GM19025 (cell line): Measurements from ENCODE around the gene CD79B.

ENCODE experiments used
- ATAC-seq: cut with Tn5 transposase; IDR thresholded peaks from one replicate; pipeline ENCODE4 v1.9.1; 2021; ENCODE audit warnings: mild to moderate bottlenecking, low read depth, moderate library complexity; ENCODE audit not compliant: unreplicated experiment

The CD79B gene

DNA sequence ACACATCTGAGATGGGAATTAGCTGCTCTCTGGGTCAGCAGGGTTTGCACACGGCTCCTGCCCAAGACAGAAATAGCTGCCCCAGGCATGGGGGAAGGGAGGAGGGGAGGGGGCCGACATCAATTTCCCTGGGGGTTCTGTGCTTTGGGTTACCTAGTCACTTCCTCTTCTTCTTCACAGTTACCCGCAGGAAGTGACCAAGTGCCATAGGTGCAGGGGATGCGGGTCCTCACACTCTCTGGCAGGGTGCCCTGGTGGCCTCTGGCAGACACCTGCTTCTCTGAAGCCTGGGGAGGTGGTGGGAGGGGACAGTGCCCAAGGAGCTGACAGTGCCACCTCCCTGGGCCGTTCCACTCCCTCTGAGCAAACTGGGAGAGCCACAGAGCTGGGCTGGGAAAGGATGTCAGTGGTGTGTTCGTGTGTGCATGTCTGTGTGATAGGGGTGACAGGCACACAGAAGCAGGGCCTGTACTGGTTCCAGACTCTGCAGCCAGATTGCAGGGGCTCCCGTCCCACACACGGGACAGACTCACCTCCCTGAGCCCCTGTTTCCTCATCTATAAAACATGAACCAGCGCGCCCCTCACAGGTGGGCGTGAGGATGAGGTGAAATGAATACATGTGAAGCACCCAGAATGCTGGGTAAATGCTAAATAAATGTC is 22.4 kb upstream of the CD79B start:
- no peak for ATAC-seq

DNA sequence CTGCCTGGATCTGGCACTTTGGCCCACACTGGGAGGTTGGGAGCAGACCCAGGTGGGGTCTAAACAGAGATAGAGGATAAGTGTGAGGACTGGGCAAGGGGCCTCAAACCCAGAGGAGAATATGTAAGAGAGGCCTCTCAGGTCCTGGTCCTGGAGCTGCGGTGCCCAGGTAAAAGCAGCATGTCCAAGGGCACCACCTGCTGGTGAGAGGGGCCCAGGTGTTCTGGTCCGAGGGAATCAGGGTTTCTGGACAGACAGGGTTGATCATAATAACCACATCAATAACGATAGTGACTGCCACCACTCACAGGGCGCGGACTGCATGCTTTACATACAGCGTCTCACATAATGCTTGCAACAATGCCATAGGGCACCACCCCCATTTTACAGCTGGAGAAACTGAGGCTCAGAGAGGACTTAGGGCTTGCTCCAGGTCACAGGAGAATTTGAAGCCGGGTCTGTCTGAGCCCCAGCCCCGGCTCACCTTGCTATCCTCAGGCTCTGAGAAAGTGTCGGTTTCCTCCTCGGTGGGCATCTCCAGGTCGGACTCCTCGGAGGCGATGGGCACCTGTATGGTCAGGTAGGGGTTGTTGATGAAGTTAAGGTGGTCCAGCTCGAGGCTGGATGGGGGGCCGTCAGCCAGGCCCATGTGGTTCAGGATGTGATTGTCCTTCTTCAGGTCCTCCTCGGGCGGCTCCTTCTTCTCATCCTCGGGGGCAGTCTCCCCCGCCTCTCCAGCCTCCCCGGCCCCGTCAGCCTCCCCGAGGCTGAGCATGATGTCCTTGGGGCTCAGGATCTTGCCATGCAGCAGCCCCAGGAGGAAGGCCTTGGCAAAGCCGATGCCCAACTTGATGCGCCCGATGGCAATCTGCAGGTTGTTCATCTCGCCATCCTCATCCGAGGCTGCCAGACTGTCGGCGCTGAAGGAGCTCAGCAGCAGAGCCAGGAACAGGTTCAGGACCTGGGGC is 19.1 kb upstream of the CD79B start:
- ATAC-seq, result no peak

DNA sequence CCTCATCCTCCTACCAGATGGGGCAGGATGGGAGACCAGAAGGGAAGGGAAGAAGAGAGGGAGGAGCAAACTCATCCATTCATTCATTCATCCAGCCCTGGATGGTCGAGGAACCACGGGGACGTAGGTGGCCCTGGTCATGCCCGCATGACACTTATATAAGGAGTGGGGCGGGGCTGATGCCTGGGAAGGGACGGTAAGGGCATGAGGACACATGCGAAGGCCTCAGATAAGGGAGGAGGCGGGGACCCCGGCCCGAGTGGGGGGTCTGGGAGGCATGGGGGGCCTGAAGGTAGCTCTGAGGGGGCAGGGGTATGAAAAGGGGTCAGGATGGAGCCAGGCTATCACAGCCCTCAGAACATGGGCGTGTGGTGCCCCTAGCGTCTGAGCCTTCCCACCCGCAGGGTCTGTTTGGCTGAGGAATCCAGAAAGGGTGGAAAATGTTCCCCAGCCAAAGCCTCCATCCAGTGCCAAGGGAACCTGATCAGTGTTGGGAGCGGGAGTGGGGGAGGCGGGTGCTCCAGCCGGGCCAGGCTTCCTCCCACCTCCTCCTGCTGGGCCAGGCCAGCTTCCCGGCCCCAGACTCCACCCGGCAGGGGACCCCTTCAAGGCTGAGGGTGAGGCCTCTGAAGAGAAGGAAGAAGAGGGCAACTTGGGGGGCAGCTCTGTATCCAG is 17.6 kb upstream of the CD79B start:
- ATAC-seq, result no peak

DNA sequence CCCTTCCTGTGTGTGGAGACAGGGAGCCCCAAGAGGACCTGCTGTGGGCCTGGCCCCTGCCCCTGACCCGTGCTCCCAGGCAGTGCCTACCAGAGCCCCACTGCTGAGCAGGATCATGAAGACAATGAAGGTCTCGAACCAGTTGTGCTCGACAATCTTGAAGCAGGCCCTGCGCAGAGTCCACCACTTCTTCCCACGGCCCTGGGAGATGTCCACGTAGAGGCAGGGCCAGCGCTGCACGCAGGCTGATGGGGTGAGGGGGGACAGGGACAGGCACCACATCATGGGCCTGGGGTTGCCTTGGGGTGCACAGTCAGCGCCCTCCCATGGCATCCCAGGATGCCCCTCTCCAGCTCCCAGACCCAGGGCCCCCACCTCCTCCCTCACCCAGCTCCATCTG is 16.4 kb upstream of the CD79B start:
- no peak for ATAC-seq

DNA sequence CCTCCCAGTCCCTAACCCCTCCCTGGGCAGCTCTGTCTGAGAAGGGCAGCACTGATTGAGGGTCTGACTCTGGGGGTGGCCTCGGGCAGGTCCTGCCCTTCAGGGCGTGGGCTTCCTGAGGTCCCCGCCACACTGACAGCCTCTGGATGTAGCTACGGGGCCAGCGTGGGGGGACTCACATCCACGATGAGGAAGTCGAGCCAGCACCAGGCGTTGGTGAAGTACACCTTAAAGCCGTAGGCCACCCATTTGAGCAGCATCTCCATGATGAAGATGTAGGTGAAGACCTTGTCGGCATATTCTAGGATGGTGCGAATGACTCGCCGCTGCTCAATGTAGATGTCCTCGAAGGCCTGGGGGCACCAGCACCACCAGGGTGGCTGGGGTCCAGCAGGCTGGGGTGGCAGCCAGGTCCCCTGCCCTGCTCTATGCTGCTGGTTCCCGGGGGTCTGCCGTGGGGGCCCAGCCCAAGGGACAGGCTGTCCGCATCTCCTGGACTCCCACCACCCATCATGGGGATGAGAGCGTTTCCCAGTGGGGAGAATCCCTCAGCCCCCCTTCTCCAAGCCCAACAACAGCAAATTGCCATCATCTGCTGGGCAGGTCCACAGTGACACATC is 15.7 kb upstream of the CD79B start:
- no peak for ATAC-seq

DNA sequence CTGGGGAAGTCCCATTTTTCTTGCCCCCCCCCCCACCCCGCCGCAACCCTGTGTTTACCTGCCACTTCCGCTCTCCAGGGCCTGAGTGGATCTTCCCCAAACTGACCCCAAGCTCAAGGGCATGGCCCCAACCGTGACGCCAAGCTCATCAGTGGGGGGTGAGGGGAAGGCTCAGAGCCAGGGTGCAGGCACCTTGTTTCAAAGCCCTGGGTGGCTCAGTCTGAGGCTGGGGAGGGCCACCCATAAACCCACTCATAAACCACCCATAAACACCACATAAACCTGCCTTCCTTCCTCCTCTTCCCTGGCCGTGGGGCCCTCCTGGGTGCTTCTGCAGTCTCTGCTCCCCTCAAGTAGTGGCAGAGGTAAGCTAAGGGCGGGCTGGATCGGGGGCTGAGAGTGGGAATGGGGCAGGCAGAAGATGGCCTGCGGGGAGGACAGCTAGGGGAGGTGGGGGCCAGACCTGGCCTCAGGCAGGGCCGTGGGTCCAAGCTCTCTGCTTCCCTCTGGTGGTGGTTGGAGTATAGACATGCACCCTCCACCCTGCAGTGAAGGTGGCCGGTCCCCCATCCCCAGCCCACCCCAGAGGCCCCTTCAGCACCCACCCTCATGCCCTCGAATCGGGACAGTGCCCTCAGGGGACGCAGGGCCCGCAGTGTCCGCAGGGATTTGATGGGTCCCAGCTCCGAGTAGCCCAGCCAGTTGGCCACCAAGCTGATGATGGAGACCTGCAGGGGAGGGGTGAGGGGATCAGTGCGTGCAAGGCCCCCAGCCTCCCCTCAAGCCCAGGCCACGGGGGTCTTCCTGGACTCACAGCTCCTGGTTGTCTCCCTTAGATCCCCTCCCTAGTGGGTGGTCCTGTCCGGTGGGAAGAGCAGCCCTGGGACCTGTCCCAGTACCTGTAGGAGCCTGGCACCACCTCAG is 14.6 kb upstream of the CD79B start:
- ATAC-seq, result no peak

DNA sequence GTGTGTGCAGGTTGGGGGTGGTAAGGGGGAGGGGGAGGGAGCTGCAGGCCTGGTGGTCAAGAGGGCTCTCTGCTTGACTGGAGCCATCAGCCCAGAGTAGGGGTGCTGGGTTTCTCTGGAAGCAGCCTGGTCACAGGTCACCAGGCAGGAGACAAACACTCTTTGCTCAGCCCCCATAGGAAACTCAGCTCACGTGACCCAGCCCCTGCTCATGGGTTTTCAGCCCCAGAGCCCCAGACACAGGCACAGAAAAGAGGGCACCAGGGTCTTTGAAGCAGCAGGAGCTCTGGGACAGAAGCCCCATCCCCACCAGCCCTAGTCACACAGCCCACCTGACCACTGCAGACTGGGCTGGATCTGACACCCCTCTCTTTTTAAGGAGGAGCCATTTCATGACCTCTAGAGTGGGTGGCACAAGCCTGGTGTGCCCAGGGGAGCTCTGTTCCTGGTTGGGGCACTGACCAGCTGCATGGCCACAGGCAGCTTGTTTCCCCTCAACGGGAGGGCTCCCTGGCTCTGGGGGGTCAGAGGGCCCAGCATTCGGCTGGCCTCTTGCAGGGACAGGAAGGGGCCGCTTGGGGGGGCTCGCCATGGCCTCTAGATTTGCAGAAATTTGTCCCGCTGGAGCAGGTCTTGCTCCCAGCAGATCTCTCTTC is 13.8 kb upstream of the CD79B start:
- ATAC-seq, result no peak

DNA sequence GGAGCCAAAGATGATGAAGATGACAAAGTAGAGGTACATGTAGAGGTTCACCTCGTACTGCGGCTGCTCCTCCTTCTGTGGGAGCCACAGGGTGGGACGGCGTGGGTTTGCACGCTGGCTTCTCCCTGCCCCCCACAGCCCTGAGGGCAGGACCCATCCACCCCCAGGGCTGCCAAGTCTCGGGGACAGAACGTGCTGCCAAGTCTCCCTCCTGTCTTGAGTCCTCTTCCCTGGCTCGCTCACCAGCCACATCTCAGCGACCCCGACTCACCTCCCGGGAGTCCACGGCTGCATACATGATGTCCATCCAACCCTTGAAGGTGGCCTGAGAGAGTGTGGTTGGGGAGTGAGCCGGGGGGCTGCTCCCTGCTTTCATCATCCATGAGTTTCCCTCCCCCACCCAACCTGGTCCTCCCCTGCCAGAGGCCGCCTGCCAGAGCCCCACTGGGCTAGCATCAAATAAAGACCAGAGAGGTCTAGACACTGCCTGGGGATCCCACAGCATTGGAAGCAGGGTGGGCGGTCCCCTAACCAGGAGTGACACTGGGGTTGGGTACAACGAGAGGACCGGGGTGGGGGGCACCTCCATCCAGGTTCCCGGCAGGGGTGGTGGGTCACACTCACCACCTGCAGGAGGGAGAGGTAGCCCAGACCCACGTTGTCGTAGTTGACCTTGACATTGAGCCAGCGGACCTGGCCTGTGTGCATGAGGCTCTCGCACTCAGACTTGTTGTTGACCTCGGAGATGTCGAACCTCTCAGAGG is 12.8 kb upstream of the CD79B start:
- no peak for ATAC-seq

DNA sequence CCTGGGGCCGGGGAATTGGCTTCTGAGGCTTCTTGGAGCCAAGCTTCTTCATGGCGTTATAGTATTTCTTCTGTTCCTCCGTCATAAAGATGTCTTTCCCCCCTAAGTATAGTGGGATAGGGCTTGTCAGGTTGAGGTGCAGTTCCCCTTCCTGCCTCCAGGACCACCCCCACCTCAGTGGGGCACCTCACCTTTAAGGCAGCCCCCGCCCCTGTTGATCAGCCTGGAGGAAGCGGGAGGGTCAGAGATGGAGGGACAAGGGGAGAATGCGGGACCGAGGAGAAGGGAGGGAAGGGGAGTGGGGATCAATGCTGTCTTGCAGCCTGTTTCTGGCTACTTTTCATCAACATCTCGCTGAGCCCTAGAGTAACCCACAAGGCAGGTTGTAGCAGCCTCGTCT is 11.6 kb upstream of the CD79B start:
- no peak for ATAC-seq

DNA sequence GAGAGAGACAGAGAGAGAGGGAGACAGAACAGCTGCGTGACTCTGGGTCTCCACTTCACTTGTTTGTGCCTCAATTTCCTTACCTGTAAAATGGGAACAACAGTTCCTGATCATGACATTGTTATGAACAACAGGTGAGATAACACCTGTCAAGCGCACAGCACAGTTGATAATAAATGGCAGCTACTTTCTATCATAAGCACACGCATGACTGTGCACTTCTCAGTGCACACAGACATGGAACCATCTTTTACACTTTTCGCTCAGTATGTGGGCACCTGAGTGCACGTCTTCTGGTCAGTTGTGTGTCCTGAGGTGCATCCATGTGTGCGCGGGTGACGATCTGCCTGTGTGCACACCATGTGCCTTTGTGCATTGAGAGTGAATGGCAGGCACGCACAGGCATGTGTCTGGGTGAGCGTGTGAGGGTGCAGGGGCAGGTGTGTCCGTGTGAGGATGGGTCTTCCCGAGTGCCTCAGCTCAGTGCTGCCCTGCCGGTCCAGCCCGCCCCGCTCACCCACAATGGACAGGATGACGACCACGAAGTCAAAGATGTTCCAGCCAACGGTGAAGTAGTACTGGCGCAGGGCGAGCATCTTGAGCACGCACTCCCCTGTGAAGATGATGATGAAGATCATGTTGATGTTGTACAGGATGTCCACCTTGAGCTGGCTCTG is 10.3 kb upstream of the CD79B start:
- no peak for ATAC-seq

DNA sequence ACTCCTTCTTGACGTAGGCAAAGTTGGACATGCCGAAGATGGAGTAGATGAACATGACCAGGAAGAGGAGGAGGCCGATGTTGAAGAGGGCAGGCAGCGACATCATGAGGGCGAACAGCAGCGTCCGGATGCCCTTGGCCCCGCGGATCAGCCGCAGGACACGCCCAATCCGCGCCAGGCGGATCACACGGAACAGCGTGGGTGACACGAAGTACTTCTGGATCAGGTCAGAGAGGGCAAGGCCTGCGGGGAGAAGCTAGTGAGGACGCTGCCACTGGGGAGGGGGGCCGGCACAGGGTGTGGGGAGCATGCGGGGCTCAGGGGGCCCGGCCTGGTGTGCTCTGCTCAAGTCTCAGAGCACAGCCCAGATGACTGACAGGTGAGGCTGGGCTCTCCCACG is 9.6 kb upstream of the CD79B start:
- ATAC-seq, result no peak

DNA sequence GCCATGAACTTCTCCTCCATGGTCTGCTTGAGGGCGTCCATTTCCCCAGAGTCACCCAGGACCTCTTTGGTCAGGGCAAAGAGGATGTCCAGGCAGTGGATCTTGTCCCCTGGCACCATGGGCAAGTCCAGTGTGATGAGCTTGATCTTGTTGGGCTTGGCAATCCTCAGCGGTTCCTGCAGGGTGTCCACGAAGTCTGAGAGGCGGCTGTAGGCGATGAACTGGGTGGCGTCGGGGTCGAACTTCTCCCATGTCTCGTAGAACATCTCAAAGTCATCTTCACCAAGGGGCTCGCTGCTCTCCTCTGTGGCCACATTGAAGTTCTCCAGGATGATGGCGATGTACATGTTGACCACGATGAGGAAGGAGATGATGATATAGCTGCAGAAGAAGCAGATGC is 9.0 kb upstream of the CD79B start:
- ATAC-seq, result no peak

DNA sequence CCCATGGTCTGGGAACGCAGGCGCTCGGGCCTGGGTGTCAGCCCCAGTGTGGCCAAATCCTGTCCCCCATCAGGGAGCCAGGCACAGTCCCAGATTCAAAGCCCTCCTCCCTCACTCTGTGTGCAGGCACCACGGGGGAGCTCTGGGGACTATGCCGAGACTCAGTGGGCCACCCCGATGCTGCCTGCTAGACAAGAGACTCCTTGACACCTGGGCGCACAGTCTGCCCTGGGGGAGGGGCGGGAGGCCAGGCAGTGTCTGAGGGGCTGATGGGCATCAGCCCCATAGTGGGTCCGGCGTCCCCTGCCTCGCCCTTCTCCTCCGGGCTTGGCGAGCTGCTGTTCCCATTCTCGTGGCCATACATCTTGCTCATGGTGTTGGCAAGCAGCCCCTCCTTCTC is 8.5 kb upstream of the CD79B start:
- ATAC-seq, result no peak

DNA sequence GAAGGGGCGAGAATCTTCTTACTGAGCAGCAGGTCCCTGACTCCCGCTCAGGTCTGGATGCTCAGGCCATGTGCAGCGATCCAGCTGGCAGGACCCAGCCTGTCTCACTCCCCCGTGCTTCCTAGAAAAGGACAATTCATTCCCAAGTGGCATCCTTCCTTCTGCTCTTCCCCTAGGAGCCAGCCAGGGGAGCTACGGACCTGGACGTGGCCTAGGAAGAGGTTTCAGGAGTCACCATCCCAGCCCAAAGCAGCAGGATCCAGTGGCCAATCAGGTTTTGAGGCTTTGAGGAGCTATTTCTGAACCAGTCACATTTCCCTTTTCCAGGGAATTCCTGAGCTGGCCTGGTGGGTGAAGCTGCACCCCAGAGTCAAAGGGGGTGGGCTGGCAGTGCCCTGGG is 7.8 kb upstream of the CD79B start:
- no peak for ATAC-seq

DNA sequence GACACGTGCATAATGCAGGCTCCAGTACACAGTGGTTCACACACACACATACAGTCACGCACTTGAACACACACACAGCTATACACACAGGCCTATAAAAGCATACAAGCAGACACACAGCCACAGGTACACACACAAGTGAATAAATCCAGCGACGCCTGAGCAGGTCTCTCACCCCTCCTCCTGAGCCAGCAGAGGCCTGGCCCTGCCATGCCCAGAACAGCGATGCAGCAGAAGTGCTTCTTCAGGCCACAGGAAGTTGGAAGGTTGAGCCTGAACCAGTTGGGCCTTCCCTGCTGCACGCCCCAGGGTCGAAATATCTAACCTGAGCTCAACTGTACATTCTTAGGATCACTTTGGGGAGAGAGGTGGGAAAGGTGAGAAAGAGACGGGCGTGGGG is 7.3 kb upstream of the CD79B start:
- ATAC-seq, result no peak

DNA sequence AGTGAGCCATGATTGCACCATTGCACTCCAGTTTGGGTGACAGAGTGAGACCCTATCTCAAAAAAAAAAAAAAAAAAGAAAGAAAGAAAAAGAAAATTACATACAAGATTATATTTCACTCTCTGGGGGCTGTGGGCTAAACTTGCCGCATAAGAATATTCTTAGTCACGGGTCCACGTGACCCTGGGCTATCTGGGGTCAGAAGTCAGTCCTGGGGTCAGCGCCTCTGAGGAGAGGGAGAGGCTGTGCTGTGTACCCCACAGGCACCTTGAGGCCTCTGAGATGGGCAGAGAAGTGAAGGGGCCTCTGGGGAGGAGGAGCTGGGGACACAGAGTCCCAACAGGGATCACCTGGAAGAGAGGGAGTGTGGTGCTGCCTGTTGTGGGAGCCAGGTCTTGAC is 5.8 kb upstream of the CD79B start:
- ATAC-seq, result no peak

DNA sequence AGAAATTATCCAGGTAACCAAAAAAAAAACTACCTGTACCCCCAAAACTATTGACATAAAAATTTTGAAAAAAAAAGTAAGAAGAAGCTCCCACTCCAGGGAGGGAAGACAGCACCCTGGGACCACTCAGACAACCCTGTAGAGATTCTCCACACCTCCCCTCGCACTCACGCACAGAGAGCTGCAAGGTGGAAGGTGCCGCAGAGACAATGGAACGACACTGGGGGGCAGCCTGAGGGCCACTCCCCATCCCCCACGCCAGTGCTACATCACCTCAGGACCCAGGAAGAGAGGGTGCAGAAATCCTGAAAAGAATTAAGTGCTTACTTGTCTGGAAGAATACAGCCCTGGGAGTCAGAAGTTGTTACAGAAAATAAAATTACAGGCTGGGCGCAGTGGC is 5.2 kb upstream of the CD79B start:
- ATAC-seq, result no peak
